Activated CD8-positive, alpha-beta memory T cell treated with anti-CD3 and anti-CD28 coated beads, Interleukin-2, amount 50 U/mL, for 4 hours (primary cell): ENCODE results near the gene PDZRN3.

Source experiments
- DNase-seq: peaks from one replicate; pipeline ENCODE4 v3.0.0-alpha.2; 2020

The PDZRN3 gene

GRCh38 chr3:73622091-73622805 lies 2.5 kb downstream of the PDZRN3 start:
- DNase-seq = no peak

GRCh38 chr3:73621388-73621787 lies 3.4 kb downstream of the PDZRN3 start:
- no peak for DNase-seq

- DNase-seq = no peak
Observed at GRCh38 chr3:73618461-73618860, 6.3 kb downstream of the PDZRN3 start.

- DNase-seq = no peak
Observed at GRCh38 chr3:73616056-73616455, 8.7 kb downstream of the PDZRN3 start.

GRCh38 chr3:73614419-73614818 lies 10.3 kb downstream of the PDZRN3 start:
- DNase-seq = no peak

GRCh38 chr3:73611176-73611575 lies 13.6 kb downstream of the PDZRN3 start:
- no peak for DNase-seq

GRCh38 chr3:73610493-73610892 lies 14.2 kb downstream of the PDZRN3 start:
- no peak for DNase-seq

- DNase-seq = no peak
Observed at GRCh38 chr3:73609655-73610054, 15.1 kb downstream of the PDZRN3 start.

- no peak for DNase-seq
Observed at GRCh38 chr3:73609315-73609641, 15.5 kb downstream of the PDZRN3 start.

GRCh38 chr3:73608456-73609314 lies 16.1 kb downstream of the PDZRN3 start:
- DNase-seq = no peak

GRCh38 chr3:73605861-73606260 lies 18.9 kb downstream of the PDZRN3 start:
- no peak for DNase-seq

GRCh38 chr3:73605412-73605811 lies 19.3 kb downstream of the PDZRN3 start:
- DNase-seq = no peak

GRCh38 chr3:73604451-73604850 lies 20.3 kb downstream of the PDZRN3 start:
- no peak for DNase-seq

GRCh38 chr3:73603762-73604171 lies 21.0 kb downstream of the PDZRN3 start:
- no peak for DNase-seq

GRCh38 chr3:73602170-73602569 lies 22.6 kb downstream of the PDZRN3 start:
- no peak for DNase-seq

- DNase-seq = no peak
Observed at GRCh38 chr3:73601481-73601880, 23.3 kb downstream of the PDZRN3 start.

- DNase-seq = no peak
Observed at GRCh38 chr3:73601011-73601410, 23.7 kb downstream of the PDZRN3 start.

- no peak for DNase-seq
Observed at GRCh38 chr3:73600293-73600938, 24.3 kb downstream of the PDZRN3 start.

- no peak for DNase-seq
Observed at GRCh38 chr3:73599605-73600004, 25.1 kb downstream of the PDZRN3 start.

GRCh38 chr3:73597476-73597875 lies 27.3 kb downstream of the PDZRN3 start:
- DNase-seq = no peak

- no peak for DNase-seq
Observed at GRCh38 chr3:73592154-73593144, 32.3 kb downstream of the PDZRN3 start.

- DNase-seq = no peak
Observed at GRCh38 chr3:73591286-73591800, 33.4 kb downstream of the PDZRN3 start.
